Esophagus mucosa (tissue), 1 donor: ENCODE data around the gene HOXB7. TPM values are rescaled to one million over a fixed set of nuclear protein-coding genes. Genes with fewer than 3 reads are reported as not detected.
A peak's percentile ranks its signal among the peaks of the same experiment; 100 is the strongest.

Source experiments
- ATAC-seq: fragments of 200-7000 bp; cut with Tn5 transposase; one replicate; pipeline ENCODE4 v1.9.1; 2020
- total RNA-seq: library from RNA; stranded (reverse); gene quantifications from one replicate; pipeline ENCODE4 v1.2.4, GENCODE V29; 2023
- donor health status: DM: yes; HTN: yes; CAD: no.

Gene HOXB7
- total RNA-seq, 1 donor from 2014 or later: 2.1 TPM

- peak; percentile 29 for ATAC-seq
These were observed 32.0 kb downstream of the HOXB7 start for GRCh38 chr17:48578616-48579470.

GRCh38 chr17:48577946-48578615, 32.7 kb downstream of the HOXB7 start, which contains the start of gene HOXB4:
Gene HOXB4, minus strand, starts transcription at chr17:48578350. Its CDS starts 31 bp downstream, at chr17:48578319.
- peak; percentile 20 for ATAC-seq

- ATAC-seq: peak; percentile 4
These were observed 33.4 kb downstream of the HOXB7 start for GRCh38 chr17:48577330-48577945.

DNA sequence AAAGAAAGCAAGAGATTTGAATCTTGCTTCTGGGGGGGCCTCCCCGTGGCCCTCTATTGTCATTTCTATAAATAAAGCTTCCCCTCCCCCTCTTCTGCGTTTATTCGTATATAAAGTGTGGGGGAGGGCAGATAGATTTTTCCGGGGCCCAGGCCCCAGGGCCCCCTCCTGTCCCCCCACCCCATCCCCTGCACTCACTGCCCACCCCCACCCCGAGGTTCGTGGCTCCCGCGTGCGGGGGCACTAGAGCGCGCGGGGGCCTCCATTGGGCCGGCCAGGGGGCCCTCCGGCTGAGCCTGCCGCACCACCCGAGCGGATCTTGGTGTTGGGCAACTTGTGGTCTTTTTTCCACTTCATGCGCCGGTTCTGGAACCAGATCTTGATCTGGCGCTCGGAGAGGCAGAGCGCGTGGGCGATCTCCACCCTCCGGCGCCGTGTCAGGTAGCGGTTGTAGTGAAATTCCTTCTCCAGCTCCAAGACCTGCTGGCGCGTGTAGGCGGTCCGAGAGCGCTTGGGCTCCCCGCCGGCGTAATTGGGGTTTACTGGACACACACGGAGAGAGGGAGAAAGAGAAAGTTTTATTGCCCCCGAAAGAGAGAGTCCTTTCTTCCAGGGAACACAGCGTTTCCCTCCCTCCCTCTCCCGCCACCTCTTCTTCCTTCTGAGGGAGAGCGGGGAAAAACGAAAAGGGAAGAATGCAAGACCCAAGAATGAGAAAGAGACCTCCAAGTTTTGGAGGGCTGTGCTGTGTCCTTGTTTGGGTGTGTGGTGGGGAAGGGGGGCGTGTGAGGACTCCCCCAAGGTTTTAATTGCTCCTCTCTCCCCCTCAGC, 34.1 kb downstream of the HOXB7 start:
- peak; percentile 20 for ATAC-seq

GRCh38 chr17:48575673-48576478, 34.9 kb downstream of the HOXB7 start:
- no peak for ATAC-seq

DNA sequence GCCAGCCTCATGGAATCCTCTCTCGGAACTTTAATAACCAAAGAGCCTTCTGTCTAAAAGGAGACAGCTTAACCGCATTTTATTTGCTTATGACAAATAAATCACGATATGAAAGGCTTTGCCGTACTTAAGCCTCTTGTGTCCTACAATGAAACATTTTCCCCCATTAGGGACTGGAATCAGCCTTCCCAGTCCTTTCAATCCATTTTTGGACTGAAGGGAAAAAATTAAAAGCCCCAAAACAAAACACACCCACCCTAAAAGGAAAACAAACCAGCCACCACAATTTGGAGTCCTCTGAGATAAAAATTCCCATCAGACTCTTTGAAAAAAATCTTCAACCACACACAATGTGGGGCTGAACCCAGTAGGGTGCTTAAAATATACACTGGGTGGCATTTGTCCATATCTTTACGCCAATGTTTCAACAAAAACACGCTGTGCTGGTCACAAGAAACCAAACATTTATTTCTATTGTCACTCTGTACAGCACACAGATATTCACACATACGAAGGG, 35.7 kb downstream of the HOXB7 start:
- no peak for ATAC-seq

- ATAC-seq: no peak
These were observed 36.2 kb downstream of the HOXB7 start for GRCh38 chr17:48574505-48575065.

DNA sequence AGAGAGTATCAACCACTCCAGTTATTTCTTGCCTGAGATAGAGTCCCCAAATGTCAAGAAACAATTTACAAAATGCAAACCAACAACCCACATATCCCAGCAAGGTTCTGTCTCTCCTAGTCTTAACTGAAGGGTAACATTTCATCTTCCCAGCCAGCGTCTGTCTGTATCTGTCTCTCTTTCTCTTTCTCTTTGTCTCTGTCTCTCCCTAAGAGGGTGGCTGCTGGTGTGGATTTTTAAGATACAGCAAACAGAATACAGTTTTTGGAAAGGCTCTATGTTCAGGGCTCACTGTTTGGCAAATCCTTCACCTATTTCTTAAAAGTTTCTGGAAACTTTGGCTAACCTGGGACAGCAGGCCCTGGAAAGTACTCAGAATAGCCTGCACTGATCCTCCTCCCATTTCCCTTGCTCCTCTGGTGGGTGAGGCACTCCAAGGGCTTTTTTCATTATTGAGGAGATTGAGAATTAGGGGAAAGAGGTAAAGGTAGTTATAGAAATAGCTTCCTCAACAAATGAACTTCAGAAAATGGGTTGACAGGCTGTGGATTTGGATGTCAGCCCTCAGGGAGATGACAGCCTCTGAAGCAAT, 38.9 kb downstream of the HOXB7 start:
- no peak for ATAC-seq

- ATAC-seq: no peak
These were observed 39.6 kb downstream of the HOXB7 start for GRCh38 chr17:48571024-48571818.

- ATAC-seq: no peak
These were observed 40.3 kb downstream of the HOXB7 start for GRCh38 chr17:48570325-48571023.

DNA sequence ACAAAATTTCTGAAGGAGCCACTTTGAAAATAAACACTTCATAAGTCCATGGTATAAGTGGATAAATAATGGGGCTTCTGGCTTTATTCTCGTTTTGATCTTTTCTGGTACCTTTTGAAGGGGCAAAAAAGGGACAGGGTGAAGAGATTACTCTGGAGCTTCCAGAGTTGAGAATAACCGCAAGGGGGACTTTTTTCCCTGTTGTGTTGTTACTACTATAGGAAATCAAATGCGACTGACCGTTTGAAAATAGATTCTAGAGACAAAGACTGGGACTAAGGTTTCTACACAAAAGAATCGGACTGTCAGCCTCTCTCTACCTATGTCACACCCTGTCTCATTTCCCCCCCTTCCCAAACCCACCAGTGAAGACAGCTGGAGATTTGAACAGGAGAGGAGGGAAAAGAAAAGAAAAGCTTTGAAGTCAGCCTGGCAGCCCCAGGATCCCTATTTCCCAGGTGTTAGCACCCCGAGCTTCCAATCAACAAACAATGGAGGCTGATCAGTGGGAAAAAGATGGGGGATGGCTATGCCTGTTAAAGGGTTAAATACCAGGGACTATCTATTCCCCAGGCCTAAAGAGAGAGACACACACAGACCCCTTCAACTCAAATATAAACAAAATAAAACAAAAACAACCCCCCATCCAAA, 41.0 kb downstream of the HOXB7 start:
- no peak for ATAC-seq

DNA sequence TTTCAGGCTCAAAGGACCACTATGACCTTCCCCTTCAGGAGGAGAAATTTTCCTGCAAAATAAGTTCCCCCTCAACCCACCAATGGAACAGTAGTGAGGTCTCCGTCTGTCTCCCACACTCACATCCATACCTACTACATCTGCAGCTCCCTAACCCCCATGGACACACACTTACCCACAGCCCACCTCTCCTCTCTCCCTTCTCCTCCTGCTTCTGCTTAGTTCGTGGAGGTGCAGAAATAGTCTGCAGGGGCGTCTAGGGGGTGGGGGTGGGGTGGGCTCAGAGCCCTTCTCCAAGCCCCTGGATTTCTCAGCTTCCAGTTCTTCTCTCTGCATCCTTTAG, 41.6 kb downstream of the HOXB7 start:
- ATAC-seq: no peak

DNA sequence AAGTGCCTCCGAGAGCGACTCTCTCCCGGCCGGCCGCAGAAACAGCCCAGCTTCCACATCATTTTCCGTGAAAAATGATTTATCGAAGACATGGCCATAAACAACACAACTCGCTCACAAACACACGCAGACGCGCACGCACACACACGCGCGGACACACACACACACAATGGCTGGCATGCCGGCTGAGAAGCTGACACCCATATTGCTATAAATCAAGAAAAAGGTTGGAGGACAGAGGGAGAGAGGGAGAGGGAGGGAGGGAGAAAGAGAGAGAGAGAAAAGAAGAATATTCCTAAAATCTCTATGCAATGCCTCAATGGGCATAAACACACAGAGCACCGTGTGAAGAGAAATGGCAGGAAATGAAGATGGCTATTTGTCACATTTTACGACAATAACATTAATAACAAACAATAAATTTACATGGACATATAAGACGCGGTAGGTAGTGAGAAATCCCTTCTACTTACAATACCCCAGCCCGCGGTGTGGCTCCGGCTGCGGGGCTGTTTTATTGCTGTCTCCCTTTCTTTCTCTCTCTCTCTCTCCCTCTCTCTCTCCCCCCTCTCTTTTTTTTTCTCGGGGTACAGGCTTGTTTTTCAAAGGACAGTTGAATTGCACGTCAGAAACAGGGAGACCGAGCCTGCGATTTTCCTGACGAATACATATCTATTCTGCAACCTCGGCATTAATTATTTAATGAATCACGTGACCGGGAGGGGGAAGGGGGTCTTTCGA, 42.1 kb downstream of the HOXB7 start:
- ATAC-seq: no peak

DNA sequence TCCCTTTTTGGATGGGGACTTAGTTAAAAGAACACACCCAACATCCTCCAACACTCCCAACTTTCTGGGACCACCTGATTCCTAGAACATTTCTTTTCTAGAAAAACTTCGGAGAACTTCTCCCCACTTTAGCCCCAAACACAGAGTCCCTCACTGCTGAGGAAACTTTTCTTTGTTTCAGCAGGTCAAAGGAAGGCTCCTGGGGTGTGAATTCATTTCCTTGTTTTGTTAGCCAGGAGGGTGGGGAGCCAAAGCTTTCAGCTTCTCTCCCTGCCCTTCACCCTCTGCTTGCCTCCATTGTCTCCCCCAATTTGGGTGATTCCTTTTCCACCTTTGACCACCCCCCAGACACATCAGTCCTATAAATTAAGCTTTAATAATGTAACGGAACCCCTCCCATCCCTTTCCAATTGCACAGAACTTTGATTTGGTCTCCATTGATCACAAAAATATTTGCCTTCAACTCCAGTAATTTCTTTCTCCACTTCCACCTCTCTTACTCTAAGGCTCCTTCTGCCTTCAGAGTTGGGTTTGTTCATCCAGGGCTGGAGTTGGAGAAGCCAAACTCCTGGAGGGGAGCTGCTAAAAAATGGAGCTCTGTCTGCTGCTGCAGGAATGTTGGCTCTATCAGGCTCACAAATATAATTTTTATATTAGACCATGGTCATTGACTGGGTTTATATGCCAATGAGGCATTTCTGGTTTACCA, 43.0 kb downstream of the HOXB7 start:
- no peak for ATAC-seq

DNA sequence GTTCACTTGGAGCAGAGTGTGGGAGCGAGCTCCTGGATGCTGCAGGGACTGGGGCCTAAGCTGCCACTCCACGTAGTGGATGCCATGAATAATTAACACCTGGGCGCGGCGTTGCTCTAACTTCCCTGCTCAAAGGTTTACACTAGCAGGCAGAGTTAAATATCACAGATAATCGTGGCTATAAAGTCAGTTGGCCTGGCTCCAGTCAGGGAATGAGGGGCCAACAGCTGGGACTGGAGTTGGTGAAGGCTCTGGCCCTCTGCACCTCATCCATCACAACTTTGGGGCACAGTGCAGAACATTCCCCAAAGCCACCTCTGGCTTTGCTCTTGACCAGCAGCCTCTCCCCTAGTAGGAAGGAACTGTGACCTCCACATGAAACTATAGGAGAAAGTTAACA, 43.6 kb downstream of the HOXB7 start:
- ATAC-seq: no peak

DNA sequence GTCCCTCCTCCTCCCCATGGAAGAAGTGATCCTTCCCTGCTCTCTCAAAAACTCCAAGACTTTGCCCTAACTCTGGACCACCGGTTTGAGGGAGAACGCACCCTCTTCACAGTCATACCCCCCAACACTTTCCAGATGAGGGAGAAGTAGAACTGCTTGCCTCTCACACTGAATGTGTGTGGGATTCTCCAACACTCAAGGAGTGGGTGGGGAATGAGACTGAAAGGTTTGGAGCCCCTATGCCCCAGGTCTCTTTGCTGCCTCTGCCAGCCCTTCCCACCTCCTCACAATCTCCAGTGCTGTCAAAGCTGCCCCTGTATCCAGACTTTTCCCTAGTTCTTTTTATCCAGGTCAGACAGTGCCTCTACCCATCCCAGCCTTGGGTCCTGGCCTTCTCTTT, 44.1 kb downstream of the HOXB7 start:
- no peak for ATAC-seq
